ENCODE measurements around the gene ROR2.
"Not testable (repeated sequence)": the region's sequence is repeated elsewhere in the genome, so short reads cannot be mapped to it uniquely, and the experiment has no call there.

Gene ROR2

DNA sequence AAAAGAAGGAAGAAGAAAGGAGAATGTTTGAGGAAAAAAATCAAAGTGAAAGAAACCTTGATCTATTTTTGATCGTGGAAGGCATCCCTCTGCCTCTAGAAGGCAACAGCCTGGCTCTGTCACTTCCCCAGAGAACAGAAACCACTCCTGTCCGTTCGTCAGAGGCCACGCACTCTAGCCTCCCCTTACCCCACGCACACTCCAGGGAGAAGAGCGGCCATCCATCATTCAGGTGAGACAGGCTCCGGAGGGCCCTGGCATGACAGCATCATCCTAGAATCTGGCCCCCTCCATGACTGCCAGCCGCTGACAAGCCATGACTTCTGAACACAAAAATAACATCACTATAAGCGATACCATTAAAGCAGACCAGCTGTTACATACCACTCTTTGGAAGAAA lies 135.8 kb downstream of the ROR2 start:
- DNase-seq, result no peak

DNA sequence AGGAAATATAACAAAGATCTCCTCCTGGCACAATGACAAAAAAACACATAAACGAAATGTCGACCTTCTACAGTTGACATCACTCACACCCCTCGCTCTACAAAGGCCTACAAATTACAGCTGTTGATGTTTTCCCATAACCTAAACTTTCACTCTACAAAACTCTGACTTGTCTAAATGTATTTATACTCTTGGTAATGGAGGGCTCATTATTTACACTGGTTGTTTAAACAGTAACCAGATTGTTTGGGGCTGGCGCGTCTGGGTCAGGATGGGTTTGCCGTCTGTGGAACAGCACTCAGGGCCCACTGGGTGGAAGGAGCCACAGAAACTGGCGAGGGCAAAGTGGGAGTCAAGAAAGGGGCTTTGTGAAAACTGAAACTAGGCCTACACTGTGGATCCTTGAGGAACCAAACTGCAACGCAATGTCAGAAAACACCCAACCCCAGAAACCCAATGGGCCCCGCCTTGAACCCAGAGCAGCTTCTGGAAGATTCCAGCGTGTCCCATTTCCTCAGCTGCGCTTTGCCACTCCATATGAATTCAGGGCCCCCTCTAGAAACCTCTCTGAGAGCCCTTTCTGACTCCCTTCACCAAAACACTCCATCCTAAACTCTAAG lies 136.7 kb downstream of the ROR2 start:
- DNase-seq, result peak in 1 of 2 experiments; percentile 21

DNA sequence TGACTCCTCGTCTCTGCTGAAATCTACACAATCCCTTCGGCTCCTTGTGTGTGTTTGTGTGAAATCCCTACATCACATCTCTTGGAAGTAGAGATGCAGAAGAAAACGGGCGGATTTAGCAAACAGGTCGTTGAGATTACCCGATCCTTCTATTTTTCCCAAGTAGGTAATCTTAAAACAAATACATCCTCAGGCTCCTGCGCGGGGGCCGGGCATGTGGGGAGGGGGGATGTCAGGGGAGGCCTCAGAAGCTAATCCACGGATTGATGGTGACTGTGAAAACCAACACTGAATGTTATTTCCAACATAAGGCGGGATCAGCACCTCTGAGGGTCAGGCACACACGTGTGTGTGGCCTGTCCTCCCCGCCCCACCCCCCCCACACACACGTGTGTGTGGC lies 137.8 kb downstream of the ROR2 start:
- DNase-seq, result no peak

- no peak for DNase-seq
Measured at GRCh38 chr9:91811024-91811909, 138.8 kb downstream of the ROR2 start.

- DNase-seq, result no peak
Measured at GRCh38 chr9:91810286-91810905, 139.6 kb downstream of the ROR2 start.

DNA sequence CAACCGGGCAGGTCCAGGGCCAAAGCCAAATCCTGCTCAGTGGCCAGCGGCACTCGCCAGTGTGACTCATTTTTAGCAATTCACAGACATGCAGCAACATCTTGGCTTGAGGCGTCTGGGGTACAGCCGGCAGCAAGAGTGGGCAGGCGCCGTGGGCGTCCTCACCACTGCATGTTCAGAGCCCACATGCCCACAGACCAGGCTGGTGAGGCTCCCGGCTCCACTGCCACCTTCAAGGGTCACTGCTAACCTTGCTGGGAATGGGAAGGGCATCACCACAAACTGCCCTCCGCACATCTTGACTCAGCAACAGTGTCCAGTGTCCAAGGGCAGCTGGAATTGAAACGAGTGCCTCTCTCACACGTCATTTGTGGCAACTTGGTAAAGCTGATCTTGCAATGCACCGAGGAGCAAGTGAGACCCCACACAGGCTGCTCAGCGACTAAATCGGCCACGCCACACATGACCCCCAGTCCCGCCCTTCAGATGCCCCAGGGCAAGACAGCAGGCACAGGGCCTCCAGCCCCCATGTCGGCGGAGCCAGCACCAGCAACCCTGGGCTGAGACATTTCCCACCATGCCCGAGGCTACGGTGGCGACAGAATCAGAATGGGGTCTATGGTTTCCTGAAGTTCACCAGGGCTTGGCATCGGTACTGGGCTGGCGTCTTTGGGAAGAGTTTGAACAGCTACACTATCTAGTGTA lies 140.3 kb downstream of the ROR2 start:
- no peak for DNase-seq

DNA sequence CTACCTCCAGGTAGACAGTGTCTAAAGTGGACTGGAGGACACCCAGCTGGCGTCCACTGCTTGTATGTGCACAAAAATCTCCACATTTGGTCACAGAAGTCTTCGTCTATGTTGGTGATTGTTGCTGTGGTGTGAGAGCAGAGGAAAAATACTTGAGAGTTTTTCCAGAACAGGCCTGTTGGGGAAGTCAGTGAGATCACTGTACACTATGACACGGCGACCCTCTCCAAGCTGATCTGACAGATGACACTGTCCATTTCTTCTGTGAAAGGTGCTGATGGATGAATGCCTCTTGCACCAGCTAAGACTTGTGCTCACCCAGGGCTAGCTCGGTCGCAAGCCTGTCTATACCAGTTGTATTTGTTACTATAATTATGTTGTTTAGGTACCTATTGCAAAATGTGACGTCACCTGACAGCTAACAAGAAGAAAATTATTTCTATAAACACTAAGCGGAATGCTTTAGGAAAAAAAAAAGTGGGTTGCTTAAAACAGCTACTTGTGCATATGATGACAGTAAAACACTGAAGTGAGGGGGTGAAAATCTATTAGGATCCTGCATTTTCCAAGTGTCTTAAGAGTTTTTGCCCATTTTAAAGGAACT lies 142.3 kb downstream of the ROR2 start:
- DNase-seq, result no peak

DNA sequence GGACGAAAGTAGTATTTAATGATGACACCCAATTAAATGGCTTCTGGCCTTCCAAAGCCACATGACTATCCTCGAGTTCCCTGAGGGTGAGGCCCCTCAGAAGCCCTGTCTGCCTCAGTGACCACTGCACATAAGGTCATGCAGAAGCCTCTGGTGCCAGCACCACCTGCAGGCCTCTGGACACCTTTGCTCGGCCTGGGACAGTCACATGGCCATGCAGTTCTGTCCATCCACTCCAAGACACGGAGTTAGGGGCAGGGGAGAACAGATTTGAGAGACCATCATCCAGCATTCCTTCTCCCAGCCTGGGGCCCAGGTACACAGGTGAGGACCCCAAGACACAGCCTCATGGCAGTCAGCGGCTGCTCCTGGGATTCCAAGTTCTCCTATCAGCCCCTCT lies 145.0 kb downstream of the ROR2 start:
- DNase-seq, result no peak

- no peak for DNase-seq
Measured at GRCh38 chr9:91803970-91804752, 145.9 kb downstream of the ROR2 start.

GRCh38 chr9:91803151-91803940 lies 146.7 kb downstream of the ROR2 start:
- no peak for DNase-seq

GRCh38 chr9:91802391-91802790 lies 147.6 kb downstream of the ROR2 start:
- DNase-seq, result no peak

- no peak for DNase-seq
Measured at GRCh38 chr9:91800473-91801030, 149.5 kb downstream of the ROR2 start.

- no peak for DNase-seq
Measured at GRCh38 chr9:91799113-91799744, 150.8 kb downstream of the ROR2 start.

- DNase-seq, result not testable (repeated sequence)
Measured at GRCh38 chr9:91798273-91799112, 151.5 kb downstream of the ROR2 start.

DNA sequence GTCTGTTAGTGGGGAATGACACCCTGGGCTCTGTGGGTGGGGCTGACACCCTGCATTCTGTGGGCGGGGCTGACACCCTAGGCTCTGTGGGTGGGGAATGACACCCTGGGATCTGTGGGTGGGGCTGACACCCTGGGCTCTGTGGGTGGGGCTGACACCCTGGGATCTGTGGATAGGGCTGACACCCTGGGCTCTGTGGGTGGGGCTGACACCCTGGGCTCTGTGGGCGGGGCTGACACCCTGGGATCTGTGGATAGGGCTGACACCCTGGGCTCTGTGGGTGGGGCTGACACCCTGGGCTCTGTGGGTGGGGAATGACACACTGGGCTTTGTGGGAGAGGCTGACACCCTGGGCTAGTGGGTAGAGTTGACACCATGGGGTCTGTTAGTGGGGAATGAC lies 152.5 kb downstream of the ROR2 start:
- not testable (repeated sequence) for DNase-seq

- not testable (repeated sequence) for DNase-seq
Measured at GRCh38 chr9:91796516-91796915, 153.5 kb downstream of the ROR2 start.

DNA sequence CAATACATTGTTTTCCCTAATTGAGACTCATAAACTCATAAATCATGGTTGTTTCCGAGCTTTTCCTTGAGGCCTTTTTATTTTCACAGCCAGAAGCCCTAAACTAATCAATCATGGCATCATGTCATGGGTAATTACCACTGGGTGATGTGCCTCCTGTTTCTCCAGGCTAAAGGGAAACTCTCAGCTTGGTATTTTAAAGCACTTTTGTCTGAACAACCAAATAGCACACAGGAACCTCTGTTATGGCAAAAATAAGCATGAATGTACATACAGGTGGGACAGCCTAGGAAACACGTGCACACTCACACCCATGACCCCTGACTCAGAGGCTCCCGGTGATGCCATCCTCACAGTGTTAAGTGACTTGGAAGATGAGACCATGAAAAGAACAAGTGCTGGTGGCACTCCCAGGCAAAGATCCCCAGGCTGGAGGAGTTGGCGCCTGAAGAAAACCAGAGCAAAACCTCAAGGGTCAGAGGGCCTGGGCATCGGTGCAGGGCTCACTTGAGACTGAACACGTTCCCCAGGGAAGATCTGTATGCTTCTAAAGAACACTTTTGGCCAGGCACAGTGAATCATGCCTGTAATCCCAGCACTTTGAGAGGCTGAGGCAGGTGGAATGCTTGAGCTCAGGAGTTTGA lies 154.3 kb downstream of the ROR2 start:
- DNase-seq, result peak in 1 of 2 experiments; percentile 31

DNA sequence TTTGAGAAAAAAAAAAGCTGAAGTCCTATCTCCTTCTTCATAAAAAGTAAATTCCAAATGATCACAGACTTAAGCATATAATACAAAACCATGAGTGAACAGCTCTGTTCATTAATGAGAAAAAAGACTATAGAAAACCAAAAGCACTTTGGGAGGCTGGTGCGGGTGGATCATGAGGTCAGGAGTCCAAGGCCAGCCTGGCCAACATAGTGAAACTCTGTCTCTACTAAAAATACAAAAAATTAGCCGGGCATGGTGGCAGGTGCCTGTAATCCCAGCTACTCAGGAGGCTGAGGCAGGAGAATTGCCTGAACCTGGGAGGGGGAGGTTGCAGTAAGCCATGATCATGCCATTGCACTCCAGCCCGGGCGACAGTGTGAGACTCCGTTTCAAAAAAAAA lies 156.7 kb downstream of the ROR2 start:
- not testable (repeated sequence) for DNase-seq

DNA sequence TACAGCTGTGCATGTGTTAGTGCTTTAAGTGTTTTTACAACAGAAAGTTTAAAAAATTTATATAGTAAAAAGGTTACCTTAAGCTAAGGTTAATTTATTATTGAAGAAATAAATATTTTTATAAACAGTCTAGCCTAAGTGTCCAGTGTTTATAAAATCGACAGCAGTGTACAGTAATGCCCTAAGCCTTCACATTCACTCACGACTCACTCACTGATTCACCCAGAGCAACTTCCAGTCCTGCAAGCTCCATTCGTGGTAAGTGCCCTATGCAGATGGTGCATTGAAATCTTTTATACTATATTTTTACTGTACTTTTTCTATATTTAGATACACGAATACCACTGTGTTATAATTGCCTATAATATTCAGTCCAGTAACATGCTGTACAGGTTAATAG lies 159.1 kb downstream of the ROR2 start:
- no peak for DNase-seq
